Activated naive CD4-positive, alpha-beta T cell (primary cell): ENCODE measurements around the gene ZNF263.

Source experiments
- DNase-seq, 4 experiments: peaks; one replicate each; lab custom pipeline; 2025; lab: John Stamatoyannopoulos, UW

Gene ZNF263

DNA sequence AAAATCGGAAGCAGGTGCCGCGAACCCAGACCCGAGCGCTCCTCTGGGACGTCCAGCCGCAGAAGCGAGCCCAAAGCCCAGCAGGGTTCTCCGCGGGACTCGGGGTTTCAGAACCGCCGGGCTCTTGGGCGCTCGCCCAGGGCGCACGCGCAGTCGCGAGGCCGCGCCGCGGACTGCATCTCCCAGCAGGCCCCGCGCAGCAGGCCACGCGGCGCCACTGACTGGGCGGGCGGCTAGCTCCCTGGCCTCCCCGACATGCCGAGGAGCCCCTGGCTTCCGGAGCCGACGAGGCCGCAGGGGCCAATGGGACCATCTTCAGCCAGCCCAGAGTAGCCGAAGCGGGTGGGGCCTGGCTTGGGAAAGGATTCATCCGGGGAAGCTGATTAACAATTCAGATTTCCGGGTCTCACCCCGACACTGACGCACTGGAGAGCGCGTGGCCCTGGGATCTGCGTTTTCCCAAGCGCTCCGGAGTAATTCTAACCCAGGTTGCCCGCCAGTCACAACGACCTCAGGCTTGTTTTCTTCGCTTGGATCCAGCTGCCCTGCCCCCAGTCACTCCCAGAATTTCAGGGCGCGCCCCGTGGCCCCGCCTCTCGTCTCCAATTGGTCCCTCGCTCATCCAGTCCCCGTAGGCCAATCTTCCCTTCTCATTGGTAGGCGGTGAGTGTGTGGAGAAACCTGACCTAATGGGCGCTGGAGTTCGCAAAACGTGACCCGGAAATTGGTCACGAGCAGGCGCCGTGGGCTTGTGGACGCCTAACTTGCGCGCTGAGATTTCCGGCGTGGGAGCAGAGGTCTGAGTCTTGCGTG, at the start of gene ZNF263:
Gene ZNF263 (plus strand): TSS at position 762 of the 813 bp plus-strand sequence. CDS start 328 bp downstream, outside the sequence.
- DNase-seq: peak; percentile 75 to 88 (median 83)

DNA sequence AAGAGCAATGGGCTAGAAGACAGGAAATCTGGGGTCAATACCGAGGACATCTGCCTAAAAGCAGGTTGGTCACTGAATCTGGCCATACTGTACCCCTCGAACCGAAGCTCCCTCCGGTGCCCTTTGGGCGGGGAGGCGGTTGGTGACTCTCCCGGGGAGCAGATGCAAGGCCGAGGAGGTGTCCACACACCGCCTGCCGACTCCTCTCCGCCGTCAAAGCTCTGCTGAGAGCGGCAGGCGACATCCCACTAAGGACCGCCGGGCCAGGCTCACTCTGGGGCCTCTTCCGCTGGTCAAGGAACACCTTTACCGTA, 48.8 kb upstream of the ZNF263 start:
- DNase-seq: no peak

- peak; percentile 75 to 90 (median 83) for DNase-seq
Observed at GRCh38 chr16:3234857-3235561, 48.3 kb upstream of the ZNF263 start, which contains the start of gene ZNF200. Gene ZNF200, minus strand, starts transcription at chr16:3235158. Its CDS starts 1,403 bp downstream, at chr16:3233755.

DNA sequence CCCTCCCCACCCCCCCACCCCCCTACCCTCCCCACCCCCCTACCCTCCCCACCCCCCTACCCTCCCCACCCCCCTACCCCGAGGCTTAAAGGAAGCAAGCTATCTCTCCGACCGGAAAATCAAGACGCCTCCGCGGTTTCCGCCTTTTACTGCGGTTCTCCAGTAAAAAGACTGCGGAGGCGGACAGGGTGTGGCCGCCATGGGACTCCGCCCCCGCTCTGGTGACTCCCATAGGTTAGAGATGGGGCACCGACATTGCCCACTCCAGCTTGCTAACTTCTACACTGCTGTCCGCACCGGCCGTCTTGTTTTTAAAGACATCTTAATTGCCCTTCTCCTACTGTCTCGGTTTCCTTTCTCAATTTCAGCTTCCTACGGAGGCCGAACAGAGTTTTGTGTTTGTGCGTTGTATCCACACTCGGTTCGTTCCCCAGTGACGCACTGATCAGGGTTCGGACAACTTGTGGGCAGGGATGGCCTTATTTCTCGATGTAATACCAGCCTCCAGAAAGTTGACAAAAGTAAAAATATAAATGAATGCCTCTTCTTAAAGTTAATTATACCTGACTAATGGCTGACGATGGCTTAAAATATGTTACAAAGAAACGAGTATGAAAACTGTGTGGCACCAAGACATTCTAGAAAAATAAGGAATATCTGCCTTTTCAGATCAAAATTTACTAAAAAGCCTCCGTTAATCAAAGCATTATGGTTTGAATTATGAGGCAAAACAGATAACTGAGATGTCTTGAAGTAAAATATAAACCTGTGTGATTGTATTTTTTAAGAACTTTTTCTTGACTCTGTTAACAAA, 47.2 kb upstream of the ZNF263 start:
- DNase-seq: peak in 1 of 4 experiments; percentile 7

- no peak for DNase-seq
Observed at GRCh38 chr16:3241761-3242160, 41.5 kb upstream of the ZNF263 start.

GRCh38 chr16:3242709-3243108, 40.6 kb upstream of the ZNF263 start:
- no peak for DNase-seq

GRCh38 chr16:3243882-3244281, 39.4 kb upstream of the ZNF263 start:
- no peak for DNase-seq

GRCh38 chr16:3246002-3246401, 37.3 kb upstream of the ZNF263 start:
- no peak for DNase-seq

DNA sequence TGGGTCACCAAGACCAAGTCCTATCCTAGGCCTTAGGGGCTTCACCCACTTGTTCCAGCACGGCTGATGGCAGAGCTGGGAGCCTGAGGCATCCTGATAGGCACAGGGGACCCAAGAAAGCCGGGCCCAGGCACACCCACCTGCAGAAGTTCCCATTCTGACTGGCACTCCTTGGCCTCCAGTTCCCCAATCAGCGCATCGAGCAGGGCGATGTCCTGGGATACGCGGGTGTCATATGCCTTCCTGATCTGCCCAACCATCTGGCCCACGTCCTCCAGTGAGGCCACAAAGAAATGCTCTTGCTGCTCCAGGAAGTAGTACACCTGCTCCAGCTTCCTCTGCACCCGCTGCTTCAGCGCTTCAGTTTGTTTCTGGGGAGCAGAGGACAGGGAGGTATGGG, 36.4 kb upstream of the ZNF263 start:
- DNase-seq: no peak

DNA sequence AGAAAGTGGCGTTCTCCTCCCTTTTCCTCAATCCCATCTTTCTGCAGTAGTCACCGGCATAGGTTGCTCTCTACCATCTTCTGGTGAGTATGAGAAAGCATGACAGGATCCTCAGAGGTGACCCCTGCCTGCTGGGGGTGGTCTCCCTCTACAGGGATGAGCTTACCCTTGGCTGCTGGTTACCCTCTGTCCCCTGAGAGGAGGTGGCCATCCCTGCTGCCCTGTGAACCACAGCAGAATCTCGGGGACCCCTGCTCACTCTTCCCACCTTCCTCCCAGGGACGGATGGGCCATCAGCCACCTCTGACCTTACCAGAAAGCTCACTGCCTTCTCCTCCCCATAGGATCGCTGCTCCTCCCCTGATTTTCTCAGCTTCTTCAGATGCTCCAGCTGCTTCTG, 34.7 kb upstream of the ZNF263 start:
- no peak for DNase-seq

DNA sequence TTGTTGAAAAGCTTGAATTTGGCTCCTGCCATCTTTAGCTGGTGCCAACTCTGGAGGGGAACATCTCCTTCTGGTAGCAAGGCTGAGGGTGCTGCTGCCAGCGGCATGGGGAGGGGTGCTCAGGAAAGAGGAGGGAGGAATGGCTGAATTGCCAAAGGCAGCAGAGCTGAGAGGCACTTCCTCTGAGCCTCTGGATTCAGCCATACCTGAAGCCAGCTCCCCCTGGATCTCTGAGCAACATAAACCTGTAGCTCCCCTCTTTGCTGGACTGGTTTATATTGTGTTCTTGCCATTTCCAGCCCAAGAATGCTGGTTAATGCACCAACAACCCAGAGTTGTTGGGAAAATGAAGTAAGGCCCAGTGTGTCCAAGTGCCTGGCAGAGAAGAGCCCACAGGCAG, 34.3 kb upstream of the ZNF263 start:
- DNase-seq: no peak

GRCh38 chr16:3249451-3249850, 33.8 kb upstream of the ZNF263 start:
- no peak for DNase-seq

GRCh38 chr16:3252967-3253366, 30.3 kb upstream of the ZNF263 start:
- no peak for DNase-seq

DNA sequence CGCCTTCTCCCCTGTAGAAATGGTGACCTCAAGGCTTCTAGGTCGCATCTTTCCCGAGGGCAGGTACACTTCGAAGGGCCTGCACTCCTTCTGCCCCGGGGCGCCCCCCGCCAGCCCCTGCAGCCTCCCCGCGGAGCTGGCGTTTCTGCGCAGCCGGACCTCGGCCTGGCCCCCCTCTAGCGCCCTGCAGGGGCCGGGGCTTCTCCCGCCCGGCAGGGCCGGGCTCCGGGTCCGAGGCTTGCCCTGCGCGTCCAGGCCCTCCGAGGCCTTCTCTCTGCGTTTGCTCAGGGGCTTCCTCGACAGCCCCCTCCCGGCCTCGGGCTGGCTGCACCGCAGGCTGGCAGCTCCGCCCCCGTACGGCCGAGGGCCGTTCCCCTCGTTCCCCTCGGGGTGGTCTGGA, 29.0 kb upstream of the ZNF263 start:
- no peak for DNase-seq

DNA sequence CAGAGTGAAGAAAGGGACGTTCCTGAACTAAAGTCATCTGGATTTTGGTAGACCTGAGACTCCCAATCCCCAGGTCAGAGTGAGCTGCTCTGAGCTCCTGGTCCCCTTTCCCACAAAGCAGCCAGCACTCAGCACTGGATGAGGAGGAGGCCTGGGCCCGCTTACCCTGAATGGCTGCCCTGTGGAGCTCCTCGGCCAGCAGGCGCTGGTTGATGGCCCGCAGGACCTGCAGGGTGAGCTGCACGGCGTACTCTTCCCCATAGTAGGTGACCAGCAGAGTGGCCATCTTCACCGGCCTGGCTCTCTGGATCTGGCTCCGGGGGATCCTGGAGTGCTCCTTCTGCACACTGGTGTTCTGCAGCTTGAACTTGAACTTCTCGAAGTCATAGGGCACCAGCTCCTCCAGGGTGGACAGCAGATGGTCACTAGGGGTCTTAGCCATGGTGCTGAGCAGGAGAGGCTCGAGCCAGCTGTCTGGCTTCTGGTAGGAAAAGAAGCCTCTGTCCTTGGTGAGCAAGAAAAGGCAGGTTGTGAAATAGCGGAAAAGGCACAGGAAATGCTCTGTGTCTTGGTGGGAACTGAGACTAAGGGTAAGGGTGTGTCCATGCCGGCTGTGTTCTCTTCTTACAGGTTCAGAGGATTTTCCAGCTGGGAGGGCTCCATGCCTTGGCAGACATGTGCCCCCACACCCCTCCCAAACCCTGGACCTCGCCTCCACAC, 27.0 kb upstream of the ZNF263 start, which contains the start of gene MEFV:
Gene MEFV (minus strand): TSS at position 488 of the 720 bp plus-strand sequence. CDS start 46 bp downstream, at position 442.
- DNase-seq: no peak

DNA sequence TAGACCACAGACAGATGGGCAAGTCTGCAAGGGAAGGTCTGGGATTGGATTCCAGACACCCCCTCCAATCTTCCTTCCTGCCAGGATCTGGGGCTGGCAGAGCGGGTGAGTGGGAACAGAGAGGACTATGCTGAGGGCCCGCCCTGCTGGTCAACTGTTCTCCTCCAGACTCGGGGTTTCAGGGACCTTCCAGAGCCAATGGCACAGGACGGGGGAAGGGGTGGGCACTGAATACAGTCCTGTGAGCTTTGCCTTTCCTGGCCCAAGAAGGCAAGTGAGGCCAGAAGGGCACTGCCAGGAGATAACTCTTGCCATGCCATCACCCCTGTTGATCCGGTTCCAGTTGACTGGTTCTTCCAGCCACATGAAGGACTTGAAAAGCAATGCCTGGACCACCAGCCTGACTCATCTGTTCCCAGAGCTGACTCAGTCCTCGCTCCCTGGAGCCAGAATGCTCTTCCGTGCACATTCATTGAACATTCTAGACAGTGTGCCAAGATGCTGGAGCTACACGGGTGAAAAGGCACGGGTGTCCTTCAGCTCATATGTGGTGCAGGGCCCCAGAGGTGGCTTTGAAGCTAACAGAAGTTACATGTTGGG, 26.3 kb upstream of the ZNF263 start:
- DNase-seq: no peak

GRCh38 chr16:3259836-3260235, 23.5 kb upstream of the ZNF263 start:
- no peak for DNase-seq

DNA sequence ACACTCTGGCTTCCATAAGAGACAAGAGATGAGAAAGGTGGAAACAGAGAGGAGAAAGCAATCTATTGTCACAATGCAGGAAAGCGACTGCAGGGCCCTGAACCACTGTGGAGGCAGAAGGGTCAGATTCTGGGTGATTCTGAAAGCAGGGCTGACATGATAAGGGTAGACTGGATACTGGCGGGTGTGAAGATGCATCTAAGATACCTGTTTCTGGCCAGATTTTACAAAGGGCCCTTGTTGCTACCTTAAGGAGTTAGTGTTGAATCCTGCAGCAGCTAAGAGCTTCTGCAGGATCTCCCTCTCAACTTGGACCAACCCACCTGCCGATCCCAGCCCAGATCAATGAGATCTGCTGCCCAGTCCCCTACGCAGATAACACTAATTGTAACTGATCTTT, 20.8 kb upstream of the ZNF263 start:
- no peak for DNase-seq

GRCh38 chr16:3264137-3265036, 18.9 kb upstream of the ZNF263 start:
- DNase-seq: peak; percentile 91 to 94 (median 93)

DNA sequence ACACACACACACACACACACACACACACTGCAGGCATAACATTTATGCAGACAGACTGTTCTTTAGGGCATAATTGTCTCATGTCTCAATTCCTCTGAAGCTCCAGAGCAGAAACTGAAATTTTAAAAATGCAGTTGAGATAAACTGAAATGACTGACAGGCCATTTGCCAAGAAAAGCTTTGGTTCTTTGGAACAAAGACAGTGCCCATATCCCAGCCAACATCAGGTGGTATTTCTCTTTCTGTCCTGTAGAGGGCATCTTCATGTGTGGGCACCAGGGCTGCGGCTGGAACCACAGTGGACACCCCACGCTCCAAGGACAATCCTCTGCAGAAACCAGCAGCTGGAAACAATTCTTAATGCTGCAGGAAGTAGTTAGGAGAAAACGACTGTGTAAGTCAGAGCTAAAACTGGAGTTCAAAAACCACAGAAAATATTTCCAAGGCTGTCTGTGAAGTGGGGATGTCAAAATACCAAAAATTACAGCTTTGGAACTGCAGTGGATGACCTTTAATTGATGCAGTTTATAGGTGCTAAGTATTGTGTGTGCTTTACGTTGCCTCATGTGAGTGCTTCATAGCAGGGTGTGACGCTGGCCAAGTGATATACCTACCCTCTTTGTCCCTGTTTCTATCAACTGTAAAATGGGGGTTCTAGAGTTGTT, 16.3 kb upstream of the ZNF263 start:
- DNase-seq: no peak
